Ascending aorta (tissue), 2 donors: ENCODE data around the gene FREM2. TPM values are rescaled to one million over a fixed set of nuclear protein-coding genes. Genes with fewer than 3 reads are reported as not detected.

Experiments used
- DNase-seq, 2 donors: peaks; one replicate each; pipeline ENCODE4 v3.0.0-alpha.2; 2019; ENCODE audit warnings: low spot score in 2 of 2
- H3K27ac ChIP-seq, 2 donors: fragments of 200-600 bp; sonication (generic); one replicate each; pipeline ENCODE4 v1.5.1; 2016 to 2017; ENCODE audit warnings: mild to moderate bottlenecking in 1 of 2
- H3K27me3 ChIP-seq: fragments of 200-600 bp; sonication (generic); one replicate; pipeline ENCODE4 v1.5.1; 2017
- H3K36me3 ChIP-seq, 2 donors: fragments of 200-600 bp; sonication (generic); one replicate each; pipeline ENCODE4 v1.5.1; 2016
- H3K4me1 ChIP-seq, 2 donors: fragments of 200-600 bp; sonication (generic); one replicate each; pipeline ENCODE4 v1.5.1; 2016 to 2017; ENCODE audit warnings: mild to moderate bottlenecking in 1 of 2
- H3K4me3 ChIP-seq, 2 donors: fragments of 200-600 bp; sonication (generic); one replicate each; pipeline ENCODE4 v1.5.1; 2016 to 2017; ENCODE audit warnings: mild to moderate bottlenecking in 1 of 2
- H3K9me3 ChIP-seq, 2 donors: fragments of 200-600 bp; sonication (generic); one replicate each; pipeline ENCODE4 v1.5.1; 2016
- intact Hi-C: fragments of 100-400 bp; cut with DNase I; formaldehyde crosslinking; loops from one replicate; pipeline ENCODE4 v1.15.1; 2023
- total RNA-seq: library from RNA; depleted of rRNA; stranded (reverse); fragments of >200 nt; gene quantifications from one replicate; pipeline ENCODE4 v1.1.0, GENCODE V29; 2016
- TF ChIP-seq, protein P1 (sequence below), 3 experiments: fragments of 200-600 bp in 2 of 3; fragments of 450-650 bp in 1 of 3; sonication (generic) in 2 of 3; IDR thresholded peaks; one replicate each; pipeline ENCODE4 v1.5.1; 2016 to 2019; ENCODE audit warnings: antibody characterized with exemption in 3 of 3, mild to moderate bottlenecking in 1 of 3, moderate library complexity in 1 of 3

FREM2 gene
- total RNA-seq, 1 donor from 2014 or later: not detected

DNA sequence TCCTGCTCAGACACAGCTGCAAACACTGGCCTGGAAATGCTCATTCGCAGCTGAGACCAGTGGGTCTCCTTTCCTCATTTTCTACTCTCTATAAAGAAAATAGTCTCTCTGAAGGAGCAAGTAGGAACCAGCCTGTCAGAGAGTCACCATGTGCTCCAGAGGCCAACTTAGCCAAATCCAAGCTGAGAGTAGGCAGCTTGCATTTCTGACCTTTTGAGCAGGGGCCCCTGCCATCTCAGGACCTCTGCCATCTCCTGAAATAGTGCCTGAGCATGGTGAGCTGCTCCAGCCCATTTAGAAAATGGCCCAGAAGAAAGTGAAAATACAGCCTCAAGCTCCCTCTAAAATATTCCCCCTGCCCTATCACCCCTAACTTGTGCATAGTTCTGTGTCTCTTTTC is 208.2 kb downstream of the FREM2 start:
- Histone ChIP-seq H3K27ac (no peak overlapping the region), H3K36me3 (no peaks in the 10 kb centered on the region), H3K9me3 (no peaks in the 10 kb centered on the region), H3K4me3 (no peak overlapping the region), H3K4me1 (no peaks in the 10 kb centered on the region), H3K27me3 (no peaks in the 10 kb centered on the region)
- intact Hi-C loops: no loop called here
- TF ChIP-seq, protein P1, sequence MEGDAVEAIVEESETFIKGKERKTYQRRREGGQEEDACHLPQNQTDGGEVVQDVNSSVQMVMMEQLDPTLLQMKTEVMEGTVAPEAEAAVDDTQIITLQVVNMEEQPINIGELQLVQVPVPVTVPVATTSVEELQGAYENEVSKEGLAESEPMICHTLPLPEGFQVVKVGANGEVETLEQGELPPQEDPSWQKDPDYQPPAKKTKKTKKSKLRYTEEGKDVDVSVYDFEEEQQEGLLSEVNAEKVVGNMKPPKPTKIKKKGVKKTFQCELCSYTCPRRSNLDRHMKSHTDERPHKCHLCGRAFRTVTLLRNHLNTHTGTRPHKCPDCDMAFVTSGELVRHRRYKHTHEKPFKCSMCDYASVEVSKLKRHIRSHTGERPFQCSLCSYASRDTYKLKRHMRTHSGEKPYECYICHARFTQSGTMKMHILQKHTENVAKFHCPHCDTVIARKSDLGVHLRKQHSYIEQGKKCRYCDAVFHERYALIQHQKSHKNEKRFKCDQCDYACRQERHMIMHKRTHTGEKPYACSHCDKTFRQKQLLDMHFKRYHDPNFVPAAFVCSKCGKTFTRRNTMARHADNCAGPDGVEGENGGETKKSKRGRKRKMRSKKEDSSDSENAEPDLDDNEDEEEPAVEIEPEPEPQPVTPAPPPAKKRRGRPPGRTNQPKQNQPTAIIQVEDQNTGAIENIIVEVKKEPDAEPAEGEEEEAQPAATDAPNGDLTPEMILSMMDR (IDR thresholded peaks at IDR 0.05): no peak
- no peak for DNase-seq

DNA sequence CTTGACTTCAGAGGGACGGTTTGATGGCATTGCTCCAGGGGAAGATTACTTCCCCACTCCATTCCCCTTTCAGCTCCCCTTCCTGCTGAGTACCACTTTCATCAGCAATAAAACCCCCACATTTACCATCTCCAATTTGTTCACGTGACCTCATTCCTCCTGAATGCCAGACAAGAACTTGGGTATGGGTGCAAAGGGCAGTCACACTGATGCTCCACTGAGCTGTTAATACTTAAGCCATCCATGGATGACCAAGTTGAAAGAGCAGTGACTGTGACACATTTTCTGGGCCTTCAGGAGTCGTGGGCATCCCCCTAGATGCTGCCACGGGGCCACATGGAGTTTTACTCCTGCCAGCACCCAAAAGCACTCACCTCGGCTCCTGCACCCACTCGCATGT is 210.6 kb downstream of the FREM2 start:
- Histone ChIP-seq H3K4me3 (no peak overlapping the region), H3K27ac (no peak overlapping the region), H3K9me3 (no peaks in the 10 kb centered on the region), H3K27me3 (no peaks in the 10 kb centered on the region), H3K36me3 (no peaks in the 10 kb centered on the region), H3K4me1 (no peaks in the 10 kb centered on the region)
- intact Hi-C loops: no loop called here
- TF ChIP-seq, protein P1 (IDR thresholded peaks at IDR 0.05): no peak
- DNase-seq: no peak

DNA sequence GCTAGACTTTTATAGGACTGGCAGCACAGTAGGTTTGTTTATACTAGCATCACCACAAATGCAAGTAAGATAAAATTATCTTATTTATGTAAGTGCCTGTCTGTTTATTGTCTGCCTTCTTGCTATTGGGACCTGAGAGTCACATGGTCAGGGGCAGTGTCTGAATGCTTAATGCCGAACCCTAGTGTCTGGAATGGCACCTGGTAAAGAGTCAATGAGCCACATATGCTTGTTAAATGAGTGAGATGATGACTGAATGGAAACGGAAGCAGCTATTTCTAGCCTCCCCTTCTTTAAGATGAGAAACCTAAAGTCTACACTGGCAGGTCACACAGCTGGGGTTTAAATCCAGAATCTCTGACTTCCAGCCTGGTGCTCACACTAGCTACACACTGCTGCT is 211.6 kb downstream of the FREM2 start:
- intact Hi-C loops: no loop called here
- H3K9me3 ChIP-seq: no peaks in the 10 kb centered on the region

DNA sequence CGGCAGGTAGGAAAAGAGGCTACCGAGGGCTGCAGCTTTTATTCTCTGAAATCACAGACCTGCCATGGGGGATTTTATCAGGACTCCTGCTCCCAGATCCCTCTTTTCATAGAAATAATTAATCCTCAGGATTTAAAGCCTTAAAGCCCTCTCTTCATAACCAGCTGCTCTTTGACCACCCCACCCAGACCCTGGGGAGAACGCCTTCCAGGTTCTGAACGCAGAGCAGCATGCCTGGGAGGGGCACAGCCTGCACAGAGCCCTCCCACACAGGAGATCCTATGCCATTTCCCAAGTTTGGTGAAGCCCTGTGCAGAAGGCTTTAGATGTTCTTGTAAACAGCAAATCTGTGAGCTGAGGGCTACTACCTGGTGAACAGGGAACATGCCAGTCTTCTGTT is 212.7 kb downstream of the FREM2 start:
- H3K9me3 ChIP-seq: no peaks in the 10 kb centered on the region
- TF ChIP-seq, protein P1 (IDR thresholded peaks at IDR 0.05): no peak
- H3K36me3 ChIP-seq: no peaks in the 10 kb centered on the region
- H3K27me3 ChIP-seq: no peaks in the 10 kb centered on the region
- no peak for DNase-seq
- H3K4me3 ChIP-seq: no peak overlapping the region
- intact Hi-C loops: no loop called here
- no peaks in the 10 kb centered on the region for H3K4me1 ChIP-seq
- H3K27ac ChIP-seq: no peak overlapping the region

More for the DNA sequence above, 211.6 kb downstream of the FREM2 start:
- TF ChIP-seq, protein P1 (IDR thresholded peaks at IDR 0.05): no peak
- H3K36me3 ChIP-seq: no peaks in the 10 kb centered on the region
- no peak overlapping the region for H3K27ac ChIP-seq
- no peaks in the 10 kb centered on the region for H3K27me3 ChIP-seq
- H3K4me3 ChIP-seq: no peak overlapping the region
- no peaks in the 10 kb centered on the region for H3K4me1 ChIP-seq
- DNase-seq: no peak

DNA sequence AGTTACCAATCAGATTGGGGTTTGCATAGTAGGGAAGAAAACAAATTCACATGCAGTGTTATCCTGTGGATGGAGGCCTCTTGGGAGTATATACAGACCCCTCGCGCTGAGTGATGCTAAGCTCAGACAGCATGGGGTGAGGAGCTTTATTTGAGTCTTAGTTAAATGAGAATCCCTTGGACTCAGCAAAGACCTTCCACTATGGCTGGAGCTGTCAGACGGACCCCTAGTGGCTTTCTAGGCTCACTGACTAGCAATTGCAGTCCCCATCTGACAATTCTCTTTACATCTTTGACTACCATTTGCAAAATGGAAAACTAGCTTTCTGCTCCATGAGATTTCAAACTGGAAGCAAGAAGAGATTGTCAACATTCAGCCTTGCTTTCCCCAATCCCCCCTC is 213.3 kb downstream of the FREM2 start:
- Histone ChIP-seq H3K27me3 (no peaks in the 10 kb centered on the region), H3K9me3 (no peaks in the 10 kb centered on the region), H3K36me3 (no peaks in the 10 kb centered on the region), H3K4me3 (no peak overlapping the region), H3K4me1 (no peaks in the 10 kb centered on the region), H3K27ac (no peak overlapping the region)
- intact Hi-C loops: no loop called here
- no peak for DNase-seq
- TF ChIP-seq, protein P1 (IDR thresholded peaks at IDR 0.05): no peak

DNA sequence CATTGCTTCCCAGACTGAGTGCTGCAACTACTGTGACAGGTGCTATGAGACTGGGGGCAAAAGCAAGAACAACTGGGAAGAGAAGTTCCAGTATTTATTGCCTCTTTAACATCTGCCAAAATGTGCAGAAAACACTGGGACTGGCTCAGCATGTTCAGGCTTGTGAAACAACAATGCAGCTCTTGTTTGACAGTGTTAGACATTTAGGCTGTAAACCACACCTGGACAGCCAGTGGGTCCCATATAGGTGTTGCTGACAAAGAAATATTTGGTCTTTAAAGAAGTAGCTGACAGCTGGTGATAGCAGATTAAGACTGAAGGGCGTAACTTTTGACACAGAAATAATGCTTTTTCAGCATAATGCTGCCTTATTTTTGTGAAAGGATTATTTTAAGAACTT is 215.7 kb downstream of the FREM2 start:
- TF ChIP-seq, protein P1 (IDR thresholded peaks at IDR 0.05): no peak
- no peaks in the 10 kb centered on the region for H3K4me1 ChIP-seq
- H3K27me3 ChIP-seq: no peaks in the 10 kb centered on the region
- no peak overlapping the region for H3K4me3 ChIP-seq
- intact Hi-C loops: no loop called here
- no peaks in the 10 kb centered on the region for H3K36me3 ChIP-seq
- H3K27ac ChIP-seq: no peak overlapping the region
- no peaks in the 10 kb centered on the region for H3K9me3 ChIP-seq
- no peak for DNase-seq
